KMS-11 (cell line): ENCODE measurements around the gene MTAP.
A peak's percentile ranks its signal among the peaks of the same experiment; 100 is the strongest.

Experiments
- H2AFZ ChIP-seq: fragments of 200-600 bp; sonication (generic); 2 replicates; pipeline ENCODE4 v1.6.1; 2016; ENCODE audit warnings: antibody characterized with exemption, mixed run types, low read depth
- H3K27ac ChIP-seq: fragments of 200-600 bp; sonication (generic); 2 replicates; pipeline ENCODE4 v1.6.1; 2016; ENCODE audit warnings: mild to moderate bottlenecking, mixed run types
- H3K27me3 ChIP-seq: fragments of 200-600 bp; sonication (generic); 2 replicates; pipeline ENCODE4 v1.6.1; 2017; ENCODE audit warnings: mild to moderate bottlenecking, low read depth, mixed run types, moderate library complexity; ENCODE audit not compliant: insufficient read depth
- H3K36me3 ChIP-seq: fragments of 200-600 bp; sonication (generic); 2 replicates; pipeline ENCODE4 v1.6.1; 2017; ENCODE audit warnings: mild to moderate bottlenecking, mixed run types; ENCODE audit not compliant: insufficient read depth
- H3K4me1 ChIP-seq: fragments of 200-600 bp; sonication (generic); 2 replicates; pipeline ENCODE4 v1.6.1; 2016; ENCODE audit warnings: mild to moderate bottlenecking, low read depth, mixed run types; ENCODE audit not compliant: poor library complexity, severe bottlenecking
- H3K4me2 ChIP-seq: fragments of 200-600 bp; sonication (generic); 2 replicates; pipeline ENCODE4 v1.7.0; 2016; ENCODE audit warnings: mild to moderate bottlenecking, mixed run types
- H3K4me3 ChIP-seq: fragments of 200-600 bp; sonication (generic); IDR thresholded peaks from 2 replicates; pipeline ENCODE4 v1.6.1; 2017; ENCODE audit warnings: low read depth, low read length, mixed read lengths; ENCODE audit not compliant: insufficient read depth
- H3K79me2 ChIP-seq: fragments of 200-600 bp; sonication (generic); 2 replicates; pipeline ENCODE4 v1.6.1; 2016; ENCODE audit warnings: low read depth, mixed run types; ENCODE audit not compliant: insufficient read depth
- H3K9ac ChIP-seq: fragments of 200-600 bp; sonication (generic); 2 replicates; pipeline ENCODE4 v1.6.1; 2016; ENCODE audit warnings: mild to moderate bottlenecking, mixed run types
- H4K20me1 ChIP-seq: fragments of 200-600 bp; sonication (generic); 2 replicates; pipeline ENCODE4 v1.6.1; 2016; ENCODE audit warnings: mild to moderate bottlenecking, mixed run types; ENCODE audit not compliant: insufficient read depth
- CTCF ChIP-seq: fragments of 200-600 bp; sonication (generic); conservative IDR thresholded peaks from 2 replicates; pipeline ENCODE4 v1.6.1; 2017; ENCODE audit warnings: low read depth, mild to moderate bottlenecking, antibody characterized with exemption, low read length, moderate library complexity, mixed read lengths

The MTAP gene

GRCh38 chr9:21795483-21795882, 7.0 kb upstream of the MTAP start:
- no peak overlapping the region for H3K9ac ChIP-seq
- H3K4me2 ChIP-seq, result no peak overlapping the region
- H3K36me3 ChIP-seq, result no peaks in the 10 kb centered on the region
- no peak overlapping the region for H2AFZ ChIP-seq
- no peak for TF ChIP-seq CTCF
- H3K27ac ChIP-seq, result no peak overlapping the region
- no peaks in the 10 kb centered on the region for H3K27me3 ChIP-seq
- no peaks in the 10 kb centered on the region for H3K4me1 ChIP-seq
- no peaks in the 10 kb centered on the region for H3K79me2 ChIP-seq
- H3K4me3 ChIP-seq, result no peak overlapping the region
- no peaks in the 10 kb centered on the region for H4K20me1 ChIP-seq

- Histone ChIP-seq H3K9ac (no peak overlapping the region), H2AFZ (no peak overlapping the region), H3K4me1 (peaks cover 5% of the 10 kb centered on the region), H3K36me3 (no peaks in the 10 kb centered on the region), H3K27ac (no peak overlapping the region), H3K27me3 (no peaks in the 10 kb centered on the region), H4K20me1 (no peaks in the 10 kb centered on the region), H3K4me3 (no peak overlapping the region), H3K4me2 (no peak overlapping the region), H3K79me2 (peaks cover under 1% of the 10 kb centered on the region; the same call in 1 of the 2 replicates)
- TF ChIP-seq CTCF, result no peak
These were observed 5.7 kb upstream of the MTAP start for GRCh38 chr9:21796768-21797167.

- Histone ChIP-seq H3K9ac (no peak overlapping the region), H3K27me3 (no peaks in the 10 kb centered on the region), H2AFZ (peak overlapping the region; percentile 96; the same call in 1 of the 2 replicates), H3K4me1 (peaks cover 27% of the 10 kb centered on the region), H3K27ac (no peak overlapping the region), H3K4me3 (no peak overlapping the region), H3K79me2 (peaks cover 40% of the 10 kb centered on the region), H4K20me1 (peaks cover 9% of the 10 kb centered on the region; the same call in 1 of the 2 replicates), H3K36me3 (peaks cover 3% of the 10 kb centered on the region; the same call in 1 of the 2 replicates), H3K4me2 (0 out of 2 replicates have a peak overlapping the region, but pooled peaks have one; percentile 82)
- no peak for TF ChIP-seq CTCF
These were observed 1.3 kb upstream of the MTAP start for GRCh38 chr9:21800931-21801682.

- peaks cover 14% of the 10 kb centered on the region; the same call in 1 of the 2 replicates for H4K20me1 ChIP-seq
- H3K4me3 ChIP-seq, result no peak overlapping the region
- H3K27ac ChIP-seq, result peak overlapping the region; percentile 80
These were observed 586 bp upstream of the MTAP start for GRCh38 chr9:21801683-21802417.

More at GRCh38 chr9:21801683-21802417, 586 bp upstream of the MTAP start:
- Histone ChIP-seq H3K4me2 (peak overlapping the region; percentile 82), H3K27me3 (no peaks in the 10 kb centered on the region), H2AFZ (peak overlapping the region; percentile 96), H3K4me1 (peaks cover 35% of the 10 kb centered on the region), H3K79me2 (peaks cover 48% of the 10 kb centered on the region), H3K9ac (peak overlapping the region; percentile 90; the same call in 1 of the 2 replicates), H3K36me3 (peaks cover 3% of the 10 kb centered on the region; the same call in 1 of the 2 replicates)
- no peak for TF ChIP-seq CTCF
